Epidermal melanocyte (primary cell): Measurements from ENCODE around the gene KEAP1.

Source experiments
- DNase-seq: peaks from one replicate; pipeline ENCODE4 v3.0.0; 2011; ENCODE audit warnings: low spot score; ENCODE audit not compliant: insufficient read length

Gene KEAP1

DNA sequence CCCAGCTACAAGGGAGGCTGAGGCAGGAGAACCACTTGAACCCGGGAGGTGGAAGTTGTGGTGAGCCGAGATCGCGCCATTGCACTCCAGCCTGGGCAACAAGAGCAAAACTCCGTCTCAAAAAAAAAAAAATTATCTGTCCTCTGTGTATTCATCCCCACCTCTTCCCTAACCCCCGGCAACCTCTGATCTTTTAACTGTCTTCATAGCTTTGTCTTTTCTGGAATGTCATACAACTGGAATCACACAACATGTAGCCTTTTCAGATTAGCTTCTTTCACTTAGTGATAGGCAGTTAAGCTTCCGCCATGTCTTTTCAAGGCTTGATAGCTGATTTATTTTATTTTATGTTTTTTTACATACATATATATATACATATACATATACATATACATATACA lies 22.5 kb upstream of the KEAP1 start:
- peak; percentile 7 for DNase-seq

DNA sequence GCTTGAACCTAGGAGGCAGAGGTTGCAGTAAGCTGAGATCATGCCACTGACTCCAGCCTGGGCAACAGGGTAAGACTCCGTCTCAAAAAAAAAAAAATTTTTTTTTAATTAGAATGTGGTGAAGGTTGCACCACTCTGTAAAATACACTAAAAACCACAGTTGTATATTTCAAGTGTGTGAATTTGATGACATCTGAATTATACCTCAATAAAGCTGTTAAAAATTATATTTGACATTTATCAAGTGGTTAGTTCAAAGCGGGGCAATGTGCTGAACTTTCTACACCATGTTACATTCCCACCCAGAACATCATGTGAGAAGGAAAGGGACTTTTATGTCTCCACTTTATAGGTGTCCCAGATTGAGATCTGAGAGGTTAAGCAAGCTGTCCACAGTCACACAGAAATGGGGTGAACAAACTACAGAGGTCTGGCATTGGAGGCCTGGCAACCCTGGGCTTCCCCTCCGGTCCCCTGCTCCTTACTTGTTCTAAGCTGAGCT lies 20.0 kb upstream of the KEAP1 start:
- DNase-seq = peak; percentile 10

DNA sequence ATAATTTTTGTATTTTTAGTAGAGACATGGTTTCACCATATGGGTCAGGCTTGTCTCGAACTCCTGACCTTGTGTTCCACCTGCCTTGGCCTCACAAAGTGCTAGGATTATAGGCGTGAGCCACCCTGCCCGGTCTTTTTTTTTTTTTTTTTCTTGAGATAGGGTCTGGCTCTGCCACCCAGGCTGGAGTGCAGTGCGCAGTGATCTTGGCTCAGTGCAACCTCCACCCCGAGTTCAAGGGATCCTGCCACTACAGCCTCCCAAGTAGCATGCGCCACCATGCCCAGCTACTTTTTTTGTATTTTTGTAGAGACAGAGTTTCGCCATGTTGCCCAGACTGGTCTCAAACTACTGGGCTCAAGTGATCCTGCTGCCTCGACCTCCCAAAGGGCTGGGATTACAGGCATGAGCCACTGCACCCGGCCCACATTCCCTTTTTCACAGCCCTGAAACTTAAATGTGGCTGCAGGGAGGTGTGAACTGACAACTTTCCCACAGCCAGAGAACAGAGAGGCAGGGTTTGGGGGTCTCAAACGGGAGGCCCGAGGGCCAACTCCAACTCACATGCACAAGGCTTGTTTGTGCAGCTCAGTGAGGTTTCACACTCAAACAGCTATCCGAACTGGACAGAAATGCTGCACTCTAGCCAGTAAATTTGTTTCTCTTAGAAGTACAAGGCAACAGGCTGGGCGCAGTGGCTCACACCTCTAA lies 18.5 kb upstream of the KEAP1 start:
- peak; percentile 9 for DNase-seq

GRCh38 chr19:10520652-10521318 lies 17.6 kb upstream of the KEAP1 start:
- DNase-seq = peak; percentile 11

DNA sequence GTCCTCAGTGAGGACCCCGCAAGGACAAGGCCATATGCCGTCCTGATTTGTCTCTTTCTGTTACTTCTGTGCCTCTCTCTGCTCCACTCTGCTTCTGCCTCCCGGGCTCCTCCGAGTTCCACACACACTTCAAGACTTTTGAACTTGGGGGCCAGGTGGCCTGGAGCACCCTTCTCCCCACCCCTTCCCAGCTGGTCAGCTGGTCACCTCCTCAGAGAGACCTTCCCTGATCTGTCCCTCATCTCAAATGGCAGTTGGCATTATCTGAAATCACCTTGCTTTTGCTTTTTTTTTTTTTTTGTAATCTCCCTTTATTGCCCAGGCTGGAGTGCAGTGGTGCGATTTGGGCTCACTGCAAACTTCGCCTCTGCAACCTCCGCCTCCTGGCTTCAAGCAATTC lies 16.3 kb upstream of the KEAP1 start:
- peak; percentile 8 for DNase-seq

DNA sequence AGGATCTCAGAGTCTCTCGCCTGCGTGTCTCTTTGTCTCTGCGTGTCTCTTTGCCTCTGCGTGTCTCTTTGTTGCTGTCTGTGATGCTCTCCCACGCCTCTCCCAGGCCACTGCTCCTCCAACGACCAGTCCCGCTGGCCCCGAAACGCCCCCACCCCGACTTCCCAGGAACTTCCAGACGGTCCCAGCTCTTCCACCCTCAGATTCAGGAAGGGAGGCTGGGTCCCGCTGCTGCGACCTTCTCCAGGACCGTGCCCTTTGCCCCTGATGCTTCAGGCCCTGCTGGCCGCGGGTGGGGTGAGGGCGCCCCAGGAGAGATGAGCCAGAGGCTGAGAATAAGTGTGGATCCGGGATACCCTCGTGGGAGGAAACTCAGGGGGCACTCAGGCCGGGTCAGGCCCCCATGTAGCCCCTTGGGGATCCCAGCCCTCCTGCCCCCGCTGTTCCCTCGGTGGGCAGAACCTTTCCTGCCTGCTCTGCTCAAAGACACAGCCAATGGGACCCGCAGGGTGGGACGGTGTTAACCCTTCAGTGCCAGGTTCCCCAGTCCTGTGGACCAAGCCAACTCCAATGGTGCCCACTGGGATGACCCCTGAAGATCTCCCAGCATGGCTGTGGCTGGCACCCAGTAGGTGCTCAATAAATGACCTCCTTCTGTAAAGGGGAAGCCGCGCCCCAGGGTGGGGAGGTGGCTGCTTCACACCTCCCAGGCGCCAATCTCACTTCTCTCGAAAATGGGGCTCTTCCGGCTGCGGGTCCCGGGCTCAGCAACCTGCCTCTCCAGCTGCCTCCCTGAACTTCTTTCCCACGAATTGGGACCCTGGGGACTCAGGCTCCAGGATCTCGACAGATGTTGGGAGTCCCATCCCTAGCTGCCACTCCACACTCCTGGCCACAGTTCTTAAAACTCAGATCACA lies 15.5 kb upstream of the KEAP1 start:
- DNase-seq = peak; percentile 9

GRCh38 chr19:10517760-10518443 lies 14.7 kb upstream of the KEAP1 start:
- DNase-seq = peak; percentile 16

GRCh38 chr19:10517361-10517759 lies 14.2 kb upstream of the KEAP1 start, which contains the start of gene S1PR5:
S1PR5 (minus strand) TSS chr19:10517447; CDS start chr19:10515011, 2,436 bp downstream.
- peak; percentile 16 for DNase-seq

- DNase-seq = peak; percentile 11
These were observed 13.6 kb upstream of the KEAP1 start for GRCh38 chr19:10516671-10517286.

DNA sequence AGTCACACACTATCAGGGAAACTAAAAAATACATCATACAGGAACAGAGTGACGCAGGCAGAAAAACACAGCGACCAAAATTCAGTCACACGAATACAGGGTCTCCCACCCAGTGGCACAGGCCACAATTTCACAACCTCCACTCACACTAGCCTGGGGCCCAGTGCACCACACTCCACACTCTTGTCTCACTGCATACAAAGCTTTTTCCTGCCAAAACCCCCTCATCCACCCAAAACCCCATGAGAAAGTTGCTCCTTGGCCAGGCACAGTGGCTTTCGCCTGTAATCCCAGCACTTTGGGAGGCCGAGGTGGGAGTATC lies 12.9 kb upstream of the KEAP1 start:
- peak; percentile 13 for DNase-seq

- peak; percentile 5 for DNase-seq
These were observed 11.3 kb upstream of the KEAP1 start for GRCh38 chr19:10514211-10515145.

DNA sequence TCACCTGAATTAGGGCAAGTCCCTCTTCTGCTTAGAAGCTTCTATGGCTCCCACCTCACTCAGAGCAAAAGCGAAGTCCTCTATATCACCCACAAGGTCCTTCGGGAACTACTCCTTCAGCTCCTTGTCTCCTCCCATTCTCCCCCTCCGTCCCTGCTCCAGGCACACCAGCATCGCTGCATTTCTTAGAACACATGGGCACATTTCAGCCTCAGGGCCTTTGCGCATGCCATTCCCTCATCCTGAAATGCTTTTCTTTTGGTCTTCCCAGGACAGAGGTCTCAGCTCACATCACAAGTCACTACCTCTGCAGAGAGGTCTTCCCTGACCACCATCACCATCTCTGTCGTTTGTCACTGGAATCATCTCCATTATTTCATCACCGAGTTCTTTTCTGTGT lies 10.1 kb upstream of the KEAP1 start:
- DNase-seq = peak; percentile 18

DNA sequence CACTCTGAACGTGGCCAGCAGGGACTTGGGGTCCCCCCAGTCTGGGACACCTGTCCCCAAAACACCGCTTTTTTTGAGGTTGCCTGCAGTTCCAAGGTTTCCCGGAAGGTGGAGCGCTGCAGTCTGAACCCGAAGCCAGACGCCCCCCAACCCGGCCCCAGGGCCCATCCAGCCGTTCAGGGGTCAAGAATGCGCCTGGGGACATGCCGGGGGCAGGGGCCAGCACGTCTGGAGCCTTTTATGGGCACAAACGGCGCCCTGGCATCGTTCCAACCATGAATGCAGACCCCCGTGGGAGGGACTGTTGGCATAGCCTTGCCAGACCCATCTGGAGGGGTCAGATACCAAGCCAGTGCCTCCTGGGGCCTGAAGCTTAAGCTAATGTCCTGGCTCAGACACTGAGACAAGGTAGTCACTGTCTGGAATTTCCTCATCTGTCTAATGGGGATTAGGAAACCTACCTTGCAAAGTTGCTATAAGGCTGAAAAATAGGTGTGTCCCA lies 7.2 kb upstream of the KEAP1 start:
- peak; percentile 40 for DNase-seq

DNA sequence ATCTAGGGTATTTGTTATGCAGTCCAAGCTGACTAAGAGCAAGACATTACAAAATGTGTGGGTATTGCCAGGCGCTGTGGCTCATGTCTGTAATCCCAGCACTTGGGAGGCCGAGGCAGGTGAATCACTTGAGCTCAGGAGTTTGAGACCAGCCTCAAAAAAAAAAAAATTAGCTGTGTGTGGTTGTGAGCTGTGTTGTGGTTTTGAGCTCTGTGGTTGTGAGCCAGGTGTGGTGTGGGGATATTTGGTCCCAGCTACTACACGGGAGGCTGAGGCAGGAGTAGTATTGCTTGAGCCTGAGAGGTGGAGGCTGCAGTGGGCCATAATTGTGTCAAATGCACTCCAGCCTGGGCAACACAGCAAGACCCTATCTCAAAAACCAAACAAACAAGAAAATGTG lies 5.6 kb upstream of the KEAP1 start:
- no peak for DNase-seq

GRCh38 chr19:10508036-10508435 lies 4.9 kb upstream of the KEAP1 start:
- no peak for DNase-seq

GRCh38 chr19:10505583-10506229 lies 2.5 kb upstream of the KEAP1 start:
- DNase-seq = peak; percentile 32

- peak; percentile 93 for DNase-seq
These were observed 593 bp downstream of the KEAP1 start for GRCh38 chr19:10502524-10503001.

DNA sequence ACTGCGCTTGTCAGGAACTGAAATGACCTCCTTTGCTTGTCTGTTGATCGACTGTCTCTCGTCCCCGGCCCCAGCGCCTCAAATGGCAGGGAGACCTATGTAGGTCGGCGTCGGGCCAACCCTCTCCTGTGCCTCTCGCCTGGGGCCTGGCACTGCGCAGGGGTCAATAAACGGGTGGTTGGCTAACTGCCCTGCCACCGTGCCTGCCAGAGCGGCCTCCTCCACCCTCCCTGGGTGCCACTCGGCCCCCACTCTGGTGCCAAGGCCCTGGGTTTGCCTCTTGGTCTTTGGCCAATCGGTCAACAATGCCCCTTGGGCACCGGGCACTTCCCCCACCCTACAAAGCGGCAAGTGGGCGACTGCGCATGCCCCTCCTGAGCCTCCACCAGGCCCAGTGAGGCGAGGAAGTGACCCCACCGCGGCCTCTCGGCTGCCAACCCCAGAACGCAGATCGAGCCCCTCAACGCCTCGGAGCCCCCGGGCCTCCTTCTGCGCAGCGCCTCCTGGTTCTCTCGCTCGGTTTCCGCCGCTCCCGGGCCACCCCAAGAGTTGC lies 1.1 kb downstream of the KEAP1 start:
- peak; percentile 77 for DNase-seq

DNA sequence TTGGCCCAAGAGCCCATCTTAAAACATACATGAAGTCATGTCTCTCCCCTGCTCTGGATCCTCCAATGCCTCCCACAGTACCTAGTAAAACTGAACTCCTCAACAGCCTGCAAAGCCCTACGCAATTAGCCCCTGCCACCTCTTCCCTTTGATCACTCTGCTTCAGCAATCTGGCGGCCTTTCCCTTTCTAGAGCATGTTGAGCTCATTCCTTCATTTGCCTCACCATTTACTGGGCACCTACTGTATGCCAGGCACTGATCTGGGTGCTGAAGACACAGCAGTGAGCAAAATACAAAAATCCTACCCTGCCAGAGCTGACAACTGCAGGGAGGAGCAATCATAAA lies 2.9 kb downstream of the KEAP1 start:
- no peak for DNase-seq
